ENCODE results near the gene SCUBE2.

The SCUBE2 gene

GRCh38 chr11:9069256-9069655 is 22.1 kb downstream of the SCUBE2 start:
- H3K4me3 ChIP-seq (ENCODE audit: low read length) = no peak overlapping the region
- DNase-seq (ENCODE audit: low read depth) = no peak
- TF ChIP-seq CTCF (IDR thresholded peaks at IDR 0.05; ENCODE audit: insufficient read depth, low read depth, low read length, missing control alignments) = no peak

GRCh38 chr11:9066433-9066925 is 24.9 kb downstream of the SCUBE2 start:
- no peak for DNase-seq (ENCODE audit: low read depth)
- H3K4me3 ChIP-seq (ENCODE audit: low read length) = no peak overlapping the region
- no peak for TF ChIP-seq CTCF (IDR thresholded peaks at IDR 0.05; ENCODE audit: insufficient read depth, low read depth, low read length, missing control alignments)

- H3K4me3 ChIP-seq (ENCODE audit: low read length) = no peak overlapping the region
- no peak for DNase-seq (ENCODE audit: low read depth)
- TF ChIP-seq CTCF (IDR thresholded peaks at IDR 0.05; ENCODE audit: insufficient read depth, low read depth, low read length, missing control alignments) = no peak
Measured at GRCh38 chr11:9065607-9066432, 25.6 kb downstream of the SCUBE2 start.

- TF ChIP-seq CTCF (IDR thresholded peaks at IDR 0.05; ENCODE audit: insufficient read depth, low read depth, low read length, missing control alignments) = no peak
- DNase-seq (ENCODE audit: low read depth) = no peak
- H3K4me3 ChIP-seq (ENCODE audit: low read length) = no peak overlapping the region
Measured at GRCh38 chr11:9061807-9062206, 29.6 kb downstream of the SCUBE2 start.

GRCh38 chr11:9060700-9061111 is 30.7 kb downstream of the SCUBE2 start:
- TF ChIP-seq CTCF (IDR thresholded peaks at IDR 0.05; ENCODE audit: insufficient read depth, low read depth, low read length, missing control alignments) = peak; percentile 28
- peak; percentile 29 for DNase-seq (ENCODE audit: low read depth)

GRCh38 chr11:9059406-9059805 is 32.0 kb downstream of the SCUBE2 start:
- no peak overlapping the region for H3K4me3 ChIP-seq (ENCODE audit: low read length)
- peak; percentile 19 for DNase-seq (ENCODE audit: low read depth)
- no peak for TF ChIP-seq CTCF (IDR thresholded peaks at IDR 0.05; ENCODE audit: insufficient read depth, low read depth, low read length, missing control alignments)

More at GRCh38 chr11:9060700-9061111, 30.7 kb downstream of the SCUBE2 start:
- no peak overlapping the region for H3K4me3 ChIP-seq (ENCODE audit: low read length)

Data from epithelial cell of esophagus (primary cell).